ENCODE measurements around the gene ZDHHC14. TPM values are rescaled to one million over a fixed set of nuclear protein-coding genes. Genes with fewer than 3 reads are reported as not detected.

The ZDHHC14 gene
- polyA plus RNA-seq, 1 donor (not counting 4 experiments of a cell fraction or from before 2014, with no cell fraction given), result 6.4 TPM

GRCh38 chr6:157402996-157403685 is 22.2 kb downstream of the ZDHHC14 start:
- H2AFZ ChIP-seq (ENCODE audit: control insufficient read depth, low read length), result no peak overlapping the region
- no peaks in the 10 kb centered on the region for H3K9me1 ChIP-seq (ENCODE audit: control insufficient read depth, extremely low read depth, insufficient read depth, low read length)
- no peaks in the 10 kb centered on the region for H4K20me1 ChIP-seq (ENCODE audit: control insufficient read depth, extremely low read depth, insufficient read depth, low read length)
- H3K4me1 ChIP-seq (ENCODE audit: control insufficient read depth, extremely low read depth, insufficient read depth, low read length), result peaks cover 7% of the 10 kb centered on the region
- no peak for TF ChIP-seq CTCF (optimal IDR thresholded peaks at IDR 0.05 in 1 of 3, IDR thresholded peaks at IDR 0.05 in 1 of 3, conservative IDR thresholded peaks at IDR 0.05 in 1 of 3; ENCODE audit: extremely low read depth in 1 of 3, insufficient read depth in 2 of 3, low read length in 3 of 3)
- TF ChIP-seq EZH2 (IDR thresholded peaks at IDR 0.05; ENCODE audit: low read length), result no peak
- no peak overlapping the region for H3K4me2 ChIP-seq (ENCODE audit: control insufficient read depth, extremely low read depth, insufficient read depth, low read depth, low read length)
- peaks cover 0 to 1% of the 10 kb centered on the region in 2 experiments for H3K36me3 ChIP-seq (ENCODE audit: control insufficient read depth in 2 of 2, extremely low read depth in 1 of 2, insufficient read depth in 2 of 2, low read length in 2 of 2)
- dilution Hi-C loops (cut with MboI; ENCODE audit: extremely low pct_ligation_motif_present, low sequenced_read_pairs), result no loop called here
- H3K27ac ChIP-seq (ENCODE audit: control insufficient read depth, insufficient read depth, low read length), result no peak overlapping the region
- no peak overlapping the region for H3K9ac ChIP-seq (ENCODE audit: control insufficient read depth, extremely low read depth, insufficient read depth, low read length)
- DNase-seq (ENCODE audit: low read depth, low spot score) (no peak), FAIRE-seq (no peak)
- no peak overlapping the region for H3K4me3 ChIP-seq (ENCODE audit: control insufficient read depth in 2 of 3, extremely low read depth in 1 of 3, insufficient read depth in 2 of 3, low read depth in 1 of 3, low read length in 3 of 3)
- no peaks in the 10 kb centered on the region for H3K79me2 ChIP-seq (ENCODE audit: control insufficient read depth, insufficient read depth, low read length)
- no peaks in the 10 kb centered on the region for H3K9me3 ChIP-seq (ENCODE audit: control insufficient read depth, low read depth, low read length)
- H3K27me3 ChIP-seq (ENCODE audit: control insufficient read depth, extremely low read depth, insufficient read depth, low read length), result no peaks in the 10 kb centered on the region

DNA sequence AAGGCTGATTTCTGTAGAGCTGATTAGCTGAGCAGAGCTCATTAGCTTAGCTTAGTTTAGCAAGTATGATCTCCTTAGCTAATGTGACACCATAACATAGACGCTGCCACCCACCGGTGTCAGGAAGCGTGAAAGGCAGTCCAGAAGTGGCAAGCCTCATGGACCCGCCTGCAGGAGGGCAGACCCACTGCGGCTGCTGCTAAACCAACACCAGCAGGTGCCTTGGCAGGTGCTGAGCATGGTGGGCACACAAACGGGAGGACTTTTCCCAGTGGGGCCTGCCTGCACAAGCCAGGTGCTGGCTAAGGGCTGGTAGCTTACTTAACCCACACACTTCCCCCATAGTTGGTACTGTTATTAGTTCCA is 22.7 kb downstream of the ZDHHC14 start:
- Histone ChIP-seq H3K27ac (ENCODE audit: control insufficient read depth, insufficient read depth, low read length) (no peak overlapping the region), H3K4me1 (ENCODE audit: control insufficient read depth, extremely low read depth, insufficient read depth, low read length) (peaks cover 7% of the 10 kb centered on the region), H4K20me1 (ENCODE audit: control insufficient read depth, extremely low read depth, insufficient read depth, low read length) (no peaks in the 10 kb centered on the region), H3K9me1 (ENCODE audit: control insufficient read depth, extremely low read depth, insufficient read depth, low read length) (no peaks in the 10 kb centered on the region), H3K36me3 (ENCODE audit: control insufficient read depth in 2 of 2, extremely low read depth in 1 of 2, insufficient read depth in 2 of 2, low read length in 2 of 2) (peaks cover 0 to 1% of the 10 kb centered on the region in 2 experiments), H3K9ac (ENCODE audit: control insufficient read depth, extremely low read depth, insufficient read depth, low read length) (no peak overlapping the region), H3K27me3 (ENCODE audit: control insufficient read depth, extremely low read depth, insufficient read depth, low read length) (no peaks in the 10 kb centered on the region), H3K4me3 (ENCODE audit: control insufficient read depth in 2 of 3, extremely low read depth in 1 of 3, insufficient read depth in 2 of 3, low read depth in 1 of 3, low read length in 3 of 3) (no peak overlapping the region), H2AFZ (ENCODE audit: control insufficient read depth, low read length) (no peak overlapping the region), H3K9me3 (ENCODE audit: control insufficient read depth, low read depth, low read length) (no peaks in the 10 kb centered on the region), H3K79me2 (ENCODE audit: control insufficient read depth, insufficient read depth, low read length) (no peaks in the 10 kb centered on the region), H3K4me2 (ENCODE audit: control insufficient read depth, extremely low read depth, insufficient read depth, low read depth, low read length) (no peak overlapping the region)
- dilution Hi-C loops (cut with MboI; ENCODE audit: extremely low pct_ligation_motif_present, low sequenced_read_pairs), result no loop called here
- FAIRE-seq (no peak), DNase-seq (ENCODE audit: low read depth, low spot score) (no peak)
- no peak for TF ChIP-seq CTCF (optimal IDR thresholded peaks at IDR 0.05 in 1 of 3, IDR thresholded peaks at IDR 0.05 in 1 of 3, conservative IDR thresholded peaks at IDR 0.05 in 1 of 3; ENCODE audit: extremely low read depth in 1 of 3, insufficient read depth in 2 of 3, low read length in 3 of 3)
- no peak for TF ChIP-seq EZH2 (IDR thresholded peaks at IDR 0.05; ENCODE audit: low read length)
